Astrocyte (in vitro differentiated cells and primary cell): ENCODE measurements around the gene TNC. TPM values are rescaled to one million over a fixed set of nuclear protein-coding genes. Genes with fewer than 3 reads are reported as not detected.

Experiments used
- DNase-seq: peaks from one replicate; pipeline ENCODE4 v3.0.0-alpha.2; 2010; ENCODE audit warnings: low read depth
- FAIRE-seq: peaks from 2 replicates; lab custom pipeline; 2011; peaks lifted over from hg19 to GRCh38; lab: Jason Lieb, UNC
- H2AFZ ChIP-seq: 2 replicates; pipeline ENCODE4 v1.6.0; 2012; ENCODE audit warnings: low read depth, low read length, inconsistent platforms
- H3K27ac ChIP-seq: 2 replicates; pipeline ENCODE4 v1.5.1; 2011; ENCODE audit warnings: low read depth, low read length, inconsistent platforms
- H3K27me3 ChIP-seq: 2 replicates; pipeline ENCODE4 v1.6.0; 2011; ENCODE audit warnings: low read length, inconsistent platforms; ENCODE audit not compliant: insufficient read depth
- H3K36me3 ChIP-seq: 2 replicates; pipeline ENCODE4 v1.5.1; 2011; ENCODE audit warnings: low read length, inconsistent platforms; ENCODE audit not compliant: insufficient read depth
- H3K4me1 ChIP-seq: 2 replicates; pipeline ENCODE4 v1.5.1; 2011; ENCODE audit warnings: low read length, inconsistent platforms; ENCODE audit not compliant: insufficient read depth
- H3K4me2 ChIP-seq: 2 replicates; pipeline ENCODE4 v1.6.0; 2012; ENCODE audit warnings: low read length, inconsistent platforms
- H3K4me3 ChIP-seq: 2 replicates; pipeline ENCODE4 v1.5.1; 2011; ENCODE audit warnings: low read depth, mild to moderate bottlenecking, low read length, inconsistent platforms; ENCODE audit not compliant: insufficient read depth
- H3K79me2 ChIP-seq: 2 replicates; pipeline ENCODE4 v1.6.0; 2012; ENCODE audit warnings: mild to moderate bottlenecking, low read length, inconsistent platforms; ENCODE audit not compliant: insufficient read depth
- H3K9ac ChIP-seq: 2 replicates; pipeline ENCODE4 v1.6.0; 2012; ENCODE audit warnings: mild to moderate bottlenecking, low read length, inconsistent platforms
- H3K9me3 ChIP-seq: 2 replicates; pipeline ENCODE4 v1.5.1; 2012; ENCODE audit warnings: low read depth, mild to moderate bottlenecking, low read length, inconsistent platforms; ENCODE audit not compliant: insufficient read depth
- H4K20me1 ChIP-seq: 2 replicates; pipeline ENCODE4 v1.6.0; 2012; ENCODE audit warnings: low read length, inconsistent platforms; ENCODE audit not compliant: insufficient read depth
- H3K27ac Mint-ChIP-seq: one replicate; pipeline ENCODE4 v1.8.0; 2021; ENCODE audit warnings: mild to moderate bottlenecking, mixed read lengths; ENCODE audit not compliant: unreplicated experiment
- H3K27me3 Mint-ChIP-seq: one replicate; pipeline ENCODE4 v1.8.0; 2021; ENCODE audit warnings: low read depth, mixed read lengths; ENCODE audit not compliant: unreplicated experiment
- H3K36me3 Mint-ChIP-seq: one replicate; pipeline ENCODE4 v1.8.0; 2021; ENCODE audit warnings: low read depth, mixed read lengths; ENCODE audit not compliant: unreplicated experiment
- H3K4me1 Mint-ChIP-seq: one replicate; pipeline ENCODE4 v1.8.0; 2021; ENCODE audit warnings: low read depth, mixed read lengths; ENCODE audit not compliant: unreplicated experiment
- H3K4me3 Mint-ChIP-seq: one replicate; pipeline ENCODE4 v1.8.0; 2021; ENCODE audit warnings: mild to moderate bottlenecking, moderate library complexity, mixed read lengths; ENCODE audit not compliant: unreplicated experiment
- H3K9me3 Mint-ChIP-seq: one replicate; pipeline ENCODE4 v1.8.0; 2021; ENCODE audit warnings: mild to moderate bottlenecking, mixed read lengths; ENCODE audit not compliant: unreplicated experiment
- EZH2 ChIP-seq: IDR thresholded peaks from 2 replicates; pipeline ENCODE4 v1.6.1; 2012; ENCODE audit warnings: mild to moderate bottlenecking, low read length, inconsistent platforms; ENCODE audit not compliant: insufficient read depth
- total RNA-seq: library from RNA; stranded (reverse); gene quantifications from 2 replicates; pipeline ENCODE4 v1.2.1, GENCODE V29; 2021
- TF ChIP-seq, protein P1 (sequence below): IDR thresholded peaks from 2 replicates; pipeline ENCODE4 v1.5.1; 2011; ENCODE audit warnings: low read depth, mild to moderate bottlenecking, inconsistent platforms, low read length, moderate library complexity; ENCODE audit not compliant: insufficient read depth

The TNC gene
- total RNA-seq, 1 donor from 2014 or later: 747 TPM

DNA sequence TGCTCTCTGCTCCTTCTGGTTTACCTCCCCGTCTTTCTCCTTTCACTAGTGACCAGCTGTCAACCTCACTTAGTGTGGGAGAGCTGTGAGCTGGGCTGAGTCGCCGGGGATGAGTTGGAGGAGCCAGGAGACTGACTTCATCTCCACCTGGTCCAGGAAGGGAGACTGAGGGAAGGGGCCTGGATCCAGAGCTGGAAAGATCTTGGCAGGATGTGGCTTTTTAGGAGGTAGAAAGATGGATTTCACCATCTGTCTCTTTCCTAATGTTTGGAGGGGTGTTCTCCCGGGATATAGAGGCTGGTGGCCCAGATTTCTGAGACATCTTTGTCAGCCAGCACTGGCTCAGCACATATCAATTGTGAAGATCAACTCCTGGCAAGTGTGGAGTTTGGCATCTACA is 37.1 kb upstream of the TNC start:
- Histone ChIP-seq H3K4me2 (no peak overlapping the region), H3K27ac (no peak overlapping the region), H3K79me2 (no peaks in the 10 kb centered on the region), H4K20me1 (no peaks in the 10 kb centered on the region), H3K9me3 (peaks cover 4% of the 10 kb centered on the region), H3K36me3 (no peaks in the 10 kb centered on the region), H3K9ac (no peak overlapping the region), H3K4me3 (no peak overlapping the region), H3K4me1 (peaks cover 11% of the 10 kb centered on the region), H2AFZ (no peak overlapping the region), H3K27me3 (no peaks in the 10 kb centered on the region)
- no peak for TF ChIP-seq EZH2
- TF ChIP-seq, protein P1, sequence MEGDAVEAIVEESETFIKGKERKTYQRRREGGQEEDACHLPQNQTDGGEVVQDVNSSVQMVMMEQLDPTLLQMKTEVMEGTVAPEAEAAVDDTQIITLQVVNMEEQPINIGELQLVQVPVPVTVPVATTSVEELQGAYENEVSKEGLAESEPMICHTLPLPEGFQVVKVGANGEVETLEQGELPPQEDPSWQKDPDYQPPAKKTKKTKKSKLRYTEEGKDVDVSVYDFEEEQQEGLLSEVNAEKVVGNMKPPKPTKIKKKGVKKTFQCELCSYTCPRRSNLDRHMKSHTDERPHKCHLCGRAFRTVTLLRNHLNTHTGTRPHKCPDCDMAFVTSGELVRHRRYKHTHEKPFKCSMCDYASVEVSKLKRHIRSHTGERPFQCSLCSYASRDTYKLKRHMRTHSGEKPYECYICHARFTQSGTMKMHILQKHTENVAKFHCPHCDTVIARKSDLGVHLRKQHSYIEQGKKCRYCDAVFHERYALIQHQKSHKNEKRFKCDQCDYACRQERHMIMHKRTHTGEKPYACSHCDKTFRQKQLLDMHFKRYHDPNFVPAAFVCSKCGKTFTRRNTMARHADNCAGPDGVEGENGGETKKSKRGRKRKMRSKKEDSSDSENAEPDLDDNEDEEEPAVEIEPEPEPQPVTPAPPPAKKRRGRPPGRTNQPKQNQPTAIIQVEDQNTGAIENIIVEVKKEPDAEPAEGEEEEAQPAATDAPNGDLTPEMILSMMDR: no peak
- H3K27me3 Mint-ChIP-seq: no peaks in the 10 kb centered on the region
- peak overlapping the region; percentile 41 for H3K27ac Mint-ChIP-seq
- FAIRE-seq (no peak), DNase-seq (no peak)
- H3K4me3 Mint-ChIP-seq: no peak overlapping the region
- peaks cover 3% of the 10 kb centered on the region for H3K9me3 Mint-ChIP-seq
- H3K4me1 Mint-ChIP-seq: peaks cover 27% of the 10 kb centered on the region
- peaks cover 3% of the 10 kb centered on the region for H3K36me3 Mint-ChIP-seq

DNA sequence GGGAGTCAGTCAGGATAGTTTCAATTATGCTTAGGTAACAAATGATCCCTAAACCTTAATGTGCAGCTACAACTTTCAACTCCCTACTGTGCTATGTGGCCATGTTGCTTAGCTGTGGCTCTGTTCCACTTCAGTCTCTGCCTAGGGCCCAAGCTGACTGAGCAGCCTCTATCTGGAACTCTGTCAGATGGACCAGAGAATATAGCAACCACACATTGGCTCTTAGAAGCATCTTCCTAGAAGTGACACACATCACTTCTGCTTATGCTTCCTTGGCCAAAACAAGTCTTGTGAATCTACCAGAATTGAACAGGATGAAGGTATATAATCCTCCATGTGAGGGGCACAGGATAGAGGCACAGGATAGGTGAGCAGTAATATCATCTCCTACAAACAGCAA is 36.7 kb upstream of the TNC start:
- DNase-seq: no peak
- H3K27me3 ChIP-seq: no peaks in the 10 kb centered on the region
- peaks cover 4% of the 10 kb centered on the region for H3K9me3 ChIP-seq
- no peak overlapping the region for H3K4me3 ChIP-seq
- no peak overlapping the region for H3K4me2 ChIP-seq
- TF ChIP-seq, protein P1: no peak
- TF ChIP-seq EZH2: no peak
- Mint-ChIP-seq H3K36me3 (peaks cover 3% of the 10 kb centered on the region), H3K27me3 (no peaks in the 10 kb centered on the region), H3K9me3 (peaks cover 3% of the 10 kb centered on the region), H3K4me1 (peaks cover 27% of the 10 kb centered on the region), H3K4me3 (no peak overlapping the region), H3K27ac (no peak overlapping the region)
- H4K20me1 ChIP-seq: no peaks in the 10 kb centered on the region
- no peak overlapping the region for H3K9ac ChIP-seq
- H3K27ac ChIP-seq: no peak overlapping the region
- H3K79me2 ChIP-seq: no peaks in the 10 kb centered on the region
- no peak overlapping the region for H2AFZ ChIP-seq
- peaks cover 11% of the 10 kb centered on the region for H3K4me1 ChIP-seq
- no peak for FAIRE-seq
- no peaks in the 10 kb centered on the region for H3K36me3 ChIP-seq

DNA sequence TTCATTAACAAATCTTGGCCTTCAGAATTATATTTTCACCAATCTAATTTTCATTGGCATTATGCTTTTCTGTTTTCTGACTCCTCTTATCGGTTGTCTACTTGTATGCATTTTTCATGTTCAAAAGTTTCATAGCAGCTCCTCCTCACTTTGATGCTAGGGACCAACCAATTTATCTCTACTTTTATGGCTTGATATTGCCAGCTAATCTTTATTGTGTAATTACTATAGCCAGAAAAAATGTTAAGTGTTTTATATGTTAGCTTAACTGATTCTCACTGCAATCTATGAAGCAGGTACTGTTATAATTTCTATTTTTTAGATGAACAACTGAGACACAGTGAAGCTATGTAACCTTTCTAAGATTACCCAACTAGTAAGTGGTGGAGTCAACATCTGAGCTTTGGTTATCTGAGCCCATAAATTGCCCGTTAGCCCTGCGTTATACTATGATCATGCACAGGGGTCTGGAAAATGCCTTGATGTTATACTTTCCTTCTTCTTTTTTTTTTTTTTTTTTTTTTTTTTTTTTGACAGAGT is 34.4 kb upstream of the TNC start:
- Mint-ChIP-seq H3K4me1 (peaks cover 29% of the 10 kb centered on the region), H3K4me3 (no peak overlapping the region), H3K36me3 (no peaks in the 10 kb centered on the region), H3K27me3 (no peaks in the 10 kb centered on the region), H3K27ac (no peak overlapping the region), H3K9me3 (no peaks in the 10 kb centered on the region)
- no peaks in the 10 kb centered on the region for H4K20me1 ChIP-seq
- no peak for TF ChIP-seq EZH2
- TF ChIP-seq, protein P1: no peak
- peaks cover 13% of the 10 kb centered on the region for H3K4me1 ChIP-seq
- H3K4me2 ChIP-seq: no peak overlapping the region
- H3K36me3 ChIP-seq: no peaks in the 10 kb centered on the region
- no peaks in the 10 kb centered on the region for H3K79me2 ChIP-seq
- H3K27me3 ChIP-seq: no peaks in the 10 kb centered on the region
- no peak overlapping the region for H2AFZ ChIP-seq
- no peak for DNase-seq
- no peak overlapping the region for H3K9ac ChIP-seq
- no peak overlapping the region for H3K27ac ChIP-seq
- no peaks in the 10 kb centered on the region for H3K9me3 ChIP-seq
- no peak for FAIRE-seq
- no peak overlapping the region for H3K4me3 ChIP-seq
